NCI-H2171 (cell line): ENCODE measurements around the gene TSPAN3.

Experiments used
- DNase-seq: peaks from one replicate; lab custom pipeline; 2025; lab: John Stamatoyannopoulos, UW

TSPAN3 gene

GRCh38 chr15:77009646-77010311 lies 61.1 kb downstream of the TSPAN3 start:
- DNase-seq = no peak

- no peak for DNase-seq
Observed at GRCh38 chr15:77009176-77009575, 61.7 kb downstream of the TSPAN3 start.

DNA sequence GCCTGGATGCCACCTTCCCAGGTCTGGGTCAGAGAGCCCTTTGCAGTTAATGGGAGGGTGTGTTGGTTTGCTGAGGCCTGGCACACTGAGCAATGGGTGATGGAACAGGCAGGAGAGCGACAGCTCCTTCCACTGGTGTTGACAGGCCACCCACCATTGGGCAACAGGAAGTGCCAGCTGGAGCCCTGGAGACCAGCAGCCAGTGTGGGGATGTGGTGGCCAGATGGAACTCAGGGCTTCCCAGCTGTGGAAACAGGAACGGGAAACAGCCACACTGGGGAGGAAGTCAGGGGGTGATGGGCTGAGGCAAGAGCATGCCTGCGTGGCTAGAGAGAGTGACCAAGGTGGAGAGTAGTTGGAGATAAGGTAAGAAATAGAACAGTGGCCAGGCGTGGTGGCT lies 66.7 kb downstream of the TSPAN3 start:
- DNase-seq = no peak

- no peak for DNase-seq
Observed at GRCh38 chr15:77002954-77003912, 67.7 kb downstream of the TSPAN3 start.

- no peak for DNase-seq
Observed at GRCh38 chr15:77002436-77002835, 68.5 kb downstream of the TSPAN3 start.

- no peak for DNase-seq
Observed at GRCh38 chr15:77001966-77002365, 68.9 kb downstream of the TSPAN3 start.

GRCh38 chr15:77001351-77001750 lies 69.6 kb downstream of the TSPAN3 start:
- DNase-seq = no peak

- no peak for DNase-seq
Observed at GRCh38 chr15:76999996-77000395, 70.9 kb downstream of the TSPAN3 start.

DNA sequence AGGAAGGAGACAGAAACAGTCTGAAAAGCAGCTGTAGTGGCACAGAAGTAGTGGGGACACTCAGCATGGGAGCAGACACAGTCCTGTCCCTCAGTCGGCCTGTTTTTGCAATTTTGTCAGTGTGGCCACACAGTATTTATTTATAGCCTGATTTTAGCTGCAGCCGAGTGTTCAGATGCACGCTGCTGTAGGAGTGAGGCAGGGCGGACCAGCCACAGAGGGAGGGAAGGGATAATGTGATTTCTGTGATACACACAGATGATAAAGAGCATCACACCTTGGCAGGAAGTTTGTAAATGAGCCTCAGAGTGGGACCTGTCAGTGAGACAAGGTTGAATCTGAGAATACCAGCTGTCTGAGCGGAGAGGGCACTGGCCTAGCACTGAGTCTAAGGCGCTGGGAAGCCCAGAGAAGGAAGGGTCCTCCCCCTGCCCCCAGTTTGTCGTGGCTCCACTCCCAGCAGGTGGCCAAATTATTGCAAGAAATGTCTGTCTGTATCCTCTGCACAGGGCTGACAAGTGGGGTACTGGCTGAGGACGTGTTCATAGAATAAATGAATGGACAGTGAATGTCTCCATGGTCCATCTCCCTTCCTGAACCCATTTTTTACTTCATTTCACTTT lies 72.1 kb downstream of the TSPAN3 start:
- no peak for DNase-seq

DNA sequence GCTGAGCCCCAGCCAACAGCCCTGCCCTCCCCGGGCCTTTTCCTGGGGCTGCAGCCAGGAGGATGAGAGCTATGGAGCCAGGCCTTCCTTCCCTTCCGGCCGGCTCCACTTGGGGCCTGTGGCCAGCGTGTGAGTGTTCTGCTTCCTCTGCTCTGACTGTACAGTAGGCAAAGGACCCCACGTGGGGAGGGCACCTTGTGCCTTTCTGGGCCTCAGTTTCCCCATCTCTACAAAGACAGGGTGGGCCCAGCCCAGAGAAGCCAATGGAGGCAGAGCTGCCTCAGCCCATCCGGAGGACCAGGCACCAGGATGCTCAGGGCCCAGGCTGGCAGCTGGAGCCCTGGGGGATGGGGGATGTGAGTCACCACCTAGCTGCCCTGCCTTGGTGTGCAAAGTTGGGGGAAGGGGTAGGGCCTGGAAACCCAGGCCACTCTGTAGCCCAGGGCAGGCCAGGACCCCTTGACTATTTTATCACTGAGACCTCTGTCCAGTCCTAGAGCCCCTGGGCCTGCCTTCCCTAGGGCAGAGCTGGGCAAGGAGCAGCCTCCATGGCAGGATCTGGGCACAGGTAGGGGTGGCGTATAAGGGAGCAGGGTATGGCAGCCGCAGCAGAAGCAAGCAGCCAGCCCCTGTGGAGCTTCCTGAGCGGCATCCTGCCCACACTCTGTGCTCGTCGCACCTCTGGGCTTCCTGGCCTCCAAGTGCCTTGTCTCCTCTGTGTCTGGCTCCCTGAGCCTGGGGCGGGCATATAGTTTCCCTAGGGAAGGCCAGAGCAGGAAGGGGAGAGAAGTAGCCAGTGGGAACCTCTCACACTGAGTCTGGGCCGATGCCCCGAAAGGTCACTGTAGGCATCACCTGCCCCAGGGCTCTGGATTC lies 74.1 kb downstream of the TSPAN3 start:
- no peak for DNase-seq

DNA sequence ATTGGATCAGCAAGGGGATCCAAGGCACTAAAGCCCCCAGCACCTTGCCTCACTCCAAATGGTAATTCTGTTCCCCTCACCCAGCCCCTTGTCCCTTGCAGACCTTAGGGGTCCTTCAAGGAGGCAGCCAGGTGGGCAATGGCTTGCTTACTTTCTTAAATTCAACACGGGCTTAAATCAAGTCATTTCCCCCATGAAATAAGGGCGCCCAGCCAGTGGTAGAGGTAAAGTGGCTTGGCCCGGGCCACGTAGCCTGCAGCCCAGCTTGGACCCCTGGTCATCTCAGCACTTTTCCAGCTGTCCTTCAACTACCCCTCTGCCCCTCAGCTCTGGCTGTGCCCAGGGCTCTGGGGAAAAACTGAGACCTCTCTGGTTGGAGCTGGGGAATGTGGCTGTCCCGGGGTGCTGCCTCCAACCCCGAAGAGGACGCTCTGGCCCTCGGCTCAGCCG lies 74.8 kb downstream of the TSPAN3 start:
- DNase-seq = no peak

GRCh38 chr15:76994971-76995945 lies 75.7 kb downstream of the TSPAN3 start, which contains the start of gene PSTPIP1:
Gene PSTPIP1, plus strand, starts transcription at chr15:76995126. Its CDS starts 448 bp downstream, at chr15:76995574.
- peak; percentile 64 for DNase-seq

DNA sequence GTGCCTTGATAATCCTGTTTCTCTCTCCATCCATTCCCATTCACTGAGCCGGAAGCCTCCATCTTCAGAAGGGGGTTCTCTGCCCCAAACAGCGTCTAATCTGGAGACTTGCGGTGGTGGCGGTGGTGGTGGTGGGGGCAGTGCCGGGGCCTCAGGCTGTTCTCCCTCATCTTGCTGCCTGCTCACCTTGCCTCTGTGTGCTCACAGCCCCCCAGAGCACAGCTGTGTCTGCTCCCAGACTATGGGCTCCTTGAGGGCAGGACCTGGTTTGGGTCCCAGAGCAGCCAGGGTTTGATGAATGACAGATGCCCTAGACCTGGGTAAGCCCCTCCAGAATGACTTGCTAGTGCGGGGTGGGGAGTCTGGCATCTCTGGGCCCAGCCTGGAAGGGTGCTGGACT lies 76.4 kb downstream of the TSPAN3 start:
- no peak for DNase-seq

GRCh38 chr15:76994001-76994400 lies 76.9 kb downstream of the TSPAN3 start:
- no peak for DNase-seq

DNA sequence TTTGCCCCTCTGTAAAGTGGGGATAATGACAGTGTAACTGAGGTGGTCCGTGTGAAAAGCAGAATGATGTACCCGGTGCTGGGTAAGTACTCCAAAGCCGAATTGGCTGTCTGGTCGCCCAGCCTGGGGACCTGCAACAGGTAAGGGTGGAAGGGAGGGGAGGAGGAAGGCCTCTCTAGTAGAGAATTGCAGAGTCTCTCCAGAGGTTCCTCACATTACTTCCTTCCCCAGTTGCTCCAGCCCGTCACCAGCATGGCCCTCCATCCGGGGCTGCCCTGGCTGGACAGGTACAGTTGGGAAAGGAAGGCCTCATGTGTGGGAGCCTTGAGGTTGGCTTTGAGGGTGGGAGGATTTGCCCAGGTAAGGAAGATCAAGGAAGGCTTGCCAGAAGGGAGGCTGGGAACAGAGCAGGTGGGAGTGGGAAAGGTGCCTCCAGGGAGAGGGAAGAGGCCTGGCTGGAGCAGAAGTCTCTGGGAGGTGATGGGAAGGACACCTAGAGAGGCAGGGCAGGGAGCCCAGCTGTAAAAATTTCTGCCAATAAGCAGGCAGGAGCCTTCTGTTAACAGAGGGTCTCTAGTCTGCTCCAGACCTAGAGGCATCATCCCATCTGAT lies 77.7 kb downstream of the TSPAN3 start:
- DNase-seq = no peak

- DNase-seq = no peak
Observed at GRCh38 chr15:76991741-76992645, 78.9 kb downstream of the TSPAN3 start.
